Putamen (tissue), 1 donor: ENCODE data around the gene RBM6.
"Not testable (repeated sequence)": the region's sequence is repeated elsewhere in the genome, so short reads cannot be mapped to it uniquely, and the experiment has no call there.

Source experiments
- DNase-seq: peaks from one replicate; pipeline ENCODE4 v3.0.0-alpha.2; 2016; ENCODE audit warnings: low spot score

The RBM6 gene

DNA sequence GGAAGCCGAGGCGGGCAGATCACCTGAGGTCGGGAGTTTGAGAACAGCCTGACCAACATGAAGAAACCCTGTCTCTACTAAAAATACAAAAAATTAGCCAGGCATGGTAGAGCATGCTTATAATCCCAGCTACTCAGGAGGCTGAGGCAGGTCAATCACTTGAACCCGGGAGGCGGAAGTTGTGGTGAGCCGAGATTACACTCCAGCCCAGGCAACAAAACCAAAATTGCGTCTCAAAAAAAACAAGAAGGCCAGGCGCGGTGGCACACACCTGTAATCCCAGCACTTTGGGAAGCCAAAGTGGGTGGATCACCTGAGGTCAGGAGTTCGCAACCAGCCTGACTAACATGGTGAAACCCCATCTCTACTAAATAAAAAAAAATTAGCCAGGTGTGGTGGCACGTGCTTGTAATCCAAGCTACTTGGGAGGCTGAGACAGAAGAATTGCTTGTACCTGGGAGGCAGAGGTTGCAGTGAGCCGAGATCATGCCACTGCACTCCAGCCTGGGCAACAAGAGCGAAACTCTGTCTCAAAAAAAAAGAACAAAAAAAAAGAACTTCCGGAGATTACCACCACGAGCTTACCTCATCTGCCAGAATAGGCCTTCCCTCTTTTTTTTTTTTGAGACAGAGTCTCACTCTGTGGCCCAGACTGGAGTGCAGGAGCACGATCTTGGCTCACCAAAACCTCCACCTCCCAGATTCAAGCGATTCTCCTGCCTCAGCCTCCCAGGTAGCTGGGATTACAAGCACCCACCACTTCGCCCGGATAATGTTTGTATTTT is 22.0 kb upstream of the RBM6 start:
- DNase-seq = not testable (repeated sequence)

- DNase-seq = no peak
Measured at GRCh38 chr3:49924683-49925082, 15.3 kb upstream of the RBM6 start.

GRCh38 chr3:49925485-49925884 is 14.5 kb upstream of the RBM6 start:
- no peak for DNase-seq

DNA sequence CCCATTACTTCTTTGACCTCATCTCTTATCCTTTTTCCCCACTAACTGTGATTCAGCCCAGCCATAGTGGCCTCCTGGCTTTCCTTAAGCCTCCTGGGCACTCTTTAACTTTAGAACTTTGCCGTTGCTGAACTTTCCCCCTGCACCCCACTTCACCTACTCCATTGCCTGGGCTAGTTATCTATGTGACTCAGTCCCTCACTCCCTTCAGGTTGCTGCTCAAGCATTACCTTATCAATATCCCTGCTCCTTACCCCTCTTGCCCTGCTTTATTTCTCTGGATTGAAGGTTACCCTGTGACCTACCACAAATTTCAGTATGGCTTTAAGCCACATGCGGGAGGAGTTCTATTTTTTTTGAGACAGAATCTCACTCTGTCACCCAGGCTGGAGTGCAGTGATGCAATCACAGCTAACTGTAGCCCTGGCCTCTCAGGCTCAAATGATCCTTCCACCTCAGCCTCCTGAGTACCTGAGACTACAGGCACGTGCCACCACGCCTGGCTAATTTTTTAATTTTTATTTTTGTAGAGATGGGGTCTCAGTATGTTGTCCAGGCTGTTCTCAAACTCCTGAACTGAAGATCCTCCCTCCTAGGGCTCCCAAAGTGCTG is 13.7 kb upstream of the RBM6 start:
- DNase-seq = no peak

GRCh38 chr3:49927798-49928197 is 12.2 kb upstream of the RBM6 start:
- DNase-seq = no peak

DNA sequence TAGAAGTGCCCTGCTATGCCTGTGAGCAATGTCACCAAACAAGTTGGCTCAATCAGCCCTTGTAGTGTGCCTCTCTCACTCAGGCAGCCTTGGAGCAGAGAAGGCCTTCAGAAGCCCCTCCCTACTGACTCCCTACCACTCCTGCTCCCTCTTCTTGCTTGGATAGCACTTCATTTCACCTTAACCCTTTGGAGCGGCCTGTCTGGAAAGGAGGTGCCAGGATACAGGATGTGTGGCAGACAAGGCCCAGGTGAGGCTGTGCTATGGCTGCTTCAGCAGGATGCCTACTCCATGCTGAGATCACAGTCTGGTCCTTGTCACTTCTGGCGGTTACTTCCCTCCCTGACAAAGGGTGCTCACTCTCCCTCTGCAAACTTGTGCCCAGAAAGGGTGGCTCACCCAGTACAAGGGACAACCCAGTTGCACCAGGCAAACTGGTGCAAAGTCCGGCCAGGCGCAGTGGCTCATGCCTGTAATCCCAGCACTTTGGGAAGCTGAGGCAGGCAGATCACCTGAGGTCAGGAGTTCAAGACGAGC is 11.4 kb upstream of the RBM6 start:
- DNase-seq = no peak

GRCh38 chr3:49929291-49930167 is 10.4 kb upstream of the RBM6 start, which contains the start of gene MON1A:
Gene MON1A, minus strand, starts transcription at chr3:49929811. Its CDS starts 16,465 bp downstream, at chr3:49913346.
- peak; percentile 90 for DNase-seq

- DNase-seq = no peak
Measured at GRCh38 chr3:49930168-49930690, 9.7 kb upstream of the RBM6 start.

DNA sequence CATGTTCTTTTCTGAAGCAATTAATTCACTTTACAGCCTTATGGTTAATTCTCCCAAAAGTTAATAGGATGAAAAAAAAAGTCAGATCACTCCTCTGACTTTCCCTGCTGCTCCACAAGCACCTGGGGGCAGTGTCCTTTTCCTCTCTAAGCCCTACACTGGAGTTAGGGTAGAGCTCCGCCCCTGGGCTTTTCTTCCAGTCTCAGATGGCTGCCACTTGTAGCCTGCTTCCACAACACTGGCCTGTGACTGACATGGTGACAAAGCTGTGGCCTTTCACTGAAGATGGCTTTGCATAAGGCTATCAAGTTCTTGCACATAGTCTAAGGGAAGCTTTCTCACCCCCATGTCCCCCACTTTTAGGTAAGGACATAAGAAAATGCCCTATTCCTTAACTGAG is 9.0 kb upstream of the RBM6 start:
- DNase-seq = no peak

GRCh38 chr3:49932281-49932680 is 7.7 kb upstream of the RBM6 start:
- not testable (repeated sequence) for DNase-seq

DNA sequence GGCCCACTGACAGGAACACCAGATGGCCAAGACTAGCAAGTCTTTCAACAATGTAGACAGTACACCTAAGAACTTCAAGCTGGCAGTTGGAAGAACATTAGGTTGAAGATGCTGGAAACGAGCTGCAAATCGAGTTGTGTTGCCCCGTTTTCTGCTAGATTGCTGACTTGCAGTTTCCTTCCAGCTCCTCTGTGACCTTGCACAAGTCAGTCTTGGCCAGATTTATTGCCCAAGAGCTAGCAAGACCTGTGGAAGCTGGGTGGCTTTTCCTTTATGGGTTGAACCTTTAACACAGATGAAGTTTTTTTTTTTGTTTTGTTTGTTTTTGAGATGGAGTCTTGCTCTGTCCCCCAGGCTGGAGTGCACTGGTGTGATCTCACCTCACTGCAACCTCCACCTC is 2.9 kb upstream of the RBM6 start:
- DNase-seq = no peak

DNA sequence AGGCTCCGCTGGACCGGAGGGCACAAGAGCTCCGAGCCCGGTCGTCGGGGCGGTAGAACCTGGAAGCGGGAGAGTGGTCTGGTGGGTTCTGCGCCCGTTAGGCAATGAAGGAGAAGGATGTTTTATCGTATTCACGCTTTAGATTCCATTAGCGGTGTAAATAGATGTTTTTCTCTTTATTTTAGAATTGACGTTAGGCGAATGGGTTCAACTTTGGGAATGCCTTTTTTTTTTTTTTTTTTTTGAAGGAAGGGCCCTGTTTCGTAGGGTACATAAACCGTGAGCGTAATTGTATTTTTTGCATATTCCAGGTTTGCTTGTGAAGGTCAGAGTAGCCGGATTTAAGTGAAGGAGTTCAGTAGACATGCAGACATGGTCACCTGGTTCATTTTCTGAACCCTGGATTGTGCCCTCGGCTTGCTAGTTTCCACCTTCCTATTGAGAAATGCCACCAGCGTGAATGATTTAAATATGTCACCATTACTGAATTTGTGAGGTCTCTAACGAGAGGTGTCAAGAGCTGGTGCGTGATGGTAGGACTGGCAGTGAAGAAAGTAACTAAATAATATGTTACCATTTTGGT is 808 bp downstream of the RBM6 start:
- DNase-seq = no peak

- DNase-seq = no peak
Measured at GRCh38 chr3:49942651-49943050, 2.7 kb downstream of the RBM6 start.

DNA sequence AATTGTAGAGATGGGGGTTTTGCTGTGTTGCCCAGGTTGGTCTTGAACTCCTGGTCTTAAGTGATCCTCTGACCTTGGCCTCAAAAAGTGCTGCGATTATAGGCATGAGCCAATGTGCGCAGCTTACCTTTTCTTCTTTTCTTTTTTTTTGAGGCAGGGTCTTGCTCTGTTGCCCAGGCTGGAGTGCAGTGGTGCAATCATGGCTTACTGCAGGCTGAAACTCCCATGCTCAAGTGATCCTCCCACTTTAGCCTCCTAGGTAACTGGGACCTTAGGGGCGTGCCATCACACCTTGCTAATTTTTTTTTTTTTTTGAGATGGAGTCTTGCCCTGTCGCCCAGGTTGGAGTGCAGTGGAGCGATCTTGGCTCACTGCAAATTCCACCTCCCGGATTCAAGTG is 13.0 kb downstream of the RBM6 start:
- DNase-seq = no peak

DNA sequence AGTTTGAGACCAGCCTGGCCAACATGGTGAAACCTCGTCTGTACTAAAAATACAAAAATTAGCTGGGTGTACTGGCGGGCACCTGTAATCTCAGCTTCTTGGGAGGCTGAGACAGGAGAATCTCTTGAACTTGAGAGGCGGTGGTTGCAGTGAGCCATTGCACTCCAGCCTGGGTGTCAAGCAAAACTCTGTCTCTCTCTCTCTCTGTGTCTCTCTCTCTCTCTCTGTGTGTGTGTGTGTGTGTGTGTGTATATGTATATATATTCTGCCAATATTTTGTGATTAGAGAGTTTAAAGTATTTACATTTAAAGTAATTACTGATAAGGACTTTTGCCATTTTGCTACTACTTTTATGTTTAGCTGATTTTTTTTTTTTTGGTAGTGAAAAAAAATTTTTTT is 15.7 kb downstream of the RBM6 start:
- DNase-seq = no peak

DNA sequence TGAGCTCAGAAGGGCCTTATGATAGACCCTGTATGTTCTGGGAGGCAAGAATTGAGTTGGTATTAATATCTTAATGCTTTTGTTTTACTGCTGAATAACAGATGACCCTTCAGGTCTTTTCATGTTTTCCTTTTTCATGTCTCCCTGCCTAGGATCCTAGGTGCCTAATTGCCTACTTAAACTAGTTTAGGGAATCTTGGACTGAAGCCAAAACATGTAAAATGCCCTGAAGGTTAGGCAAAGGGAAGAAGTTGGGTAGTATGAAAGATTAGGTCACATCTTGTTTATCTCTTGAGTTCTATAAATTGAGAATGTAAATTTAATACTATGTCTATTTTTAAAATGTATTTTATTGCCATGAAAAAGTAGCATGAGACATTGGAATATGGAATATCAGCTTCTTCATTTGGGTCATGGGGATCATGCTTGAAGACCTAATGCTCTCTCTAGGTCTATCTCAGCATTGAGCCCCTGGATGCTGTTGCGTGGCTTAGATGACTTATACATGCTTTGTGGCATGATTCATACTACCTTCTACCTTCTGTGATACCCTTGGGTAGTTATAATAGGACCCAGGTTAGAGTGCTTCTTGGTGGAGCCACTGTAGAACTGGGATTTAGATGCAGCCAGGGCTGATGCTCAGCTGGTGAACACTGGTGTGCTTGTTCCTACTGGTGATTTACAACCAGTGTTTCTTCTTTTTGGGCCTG is 26.4 kb downstream of the RBM6 start:
- no peak for DNase-seq

- no peak for DNase-seq
Measured at GRCh38 chr3:49967291-49967690, 27.3 kb downstream of the RBM6 start.

DNA sequence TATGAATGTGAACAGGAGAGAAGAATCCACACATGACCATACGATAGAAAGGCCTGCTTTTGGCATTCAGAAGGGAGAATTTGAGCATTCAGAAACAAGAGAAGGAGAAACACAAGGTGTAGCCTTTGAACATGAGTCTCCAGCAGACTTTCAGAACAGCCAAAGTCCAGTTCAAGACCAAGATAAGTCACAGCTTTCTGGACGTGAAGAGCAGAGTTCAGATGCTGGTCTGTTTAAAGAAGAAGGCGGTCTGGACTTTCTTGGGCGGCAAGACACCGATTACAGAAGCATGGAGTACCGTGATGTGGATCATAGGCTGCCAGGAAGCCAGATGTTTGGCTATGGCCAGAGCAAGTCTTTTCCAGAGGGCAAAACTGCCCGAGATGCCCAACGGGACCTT is 28.4 kb downstream of the RBM6 start:
- no peak for DNase-seq

DNA sequence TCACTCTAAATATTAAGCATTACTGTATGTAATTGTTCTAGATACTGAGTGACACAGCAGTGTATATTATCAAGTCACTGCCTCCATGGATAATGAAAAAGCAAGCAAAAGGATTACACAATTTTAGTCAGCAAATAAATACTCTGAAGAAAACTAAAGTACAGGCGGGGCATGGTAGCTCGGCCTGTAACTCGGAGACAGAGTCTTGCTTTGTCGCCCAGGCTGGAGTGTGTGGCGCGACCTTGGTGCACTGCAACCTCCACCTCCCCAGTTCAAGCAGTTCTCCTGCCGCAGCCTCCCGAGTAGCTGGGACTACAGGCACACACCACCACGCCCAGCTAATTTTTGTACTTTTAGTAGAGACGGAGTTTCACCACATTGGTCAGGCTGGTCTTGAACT is 32.7 kb downstream of the RBM6 start:
- DNase-seq = no peak

DNA sequence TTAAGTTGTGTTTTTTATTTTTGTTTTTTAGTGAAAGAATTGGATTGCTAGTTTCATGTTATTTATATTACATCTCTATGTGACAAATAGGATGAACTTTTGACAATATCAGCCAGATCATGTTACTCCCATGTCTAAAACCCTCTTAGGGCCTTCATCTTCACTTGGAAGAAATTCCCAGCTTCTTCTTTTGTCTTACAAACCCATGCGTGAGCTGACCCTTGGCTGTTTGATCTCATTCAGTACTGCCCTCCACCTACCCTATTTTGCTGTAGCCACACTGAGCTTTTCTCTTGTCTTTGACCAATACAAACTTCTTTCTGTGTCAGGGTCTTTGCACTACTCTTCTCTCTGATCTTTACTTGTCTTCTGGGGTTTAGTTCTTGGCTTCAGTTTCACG is 37.0 kb downstream of the RBM6 start:
- no peak for DNase-seq

DNA sequence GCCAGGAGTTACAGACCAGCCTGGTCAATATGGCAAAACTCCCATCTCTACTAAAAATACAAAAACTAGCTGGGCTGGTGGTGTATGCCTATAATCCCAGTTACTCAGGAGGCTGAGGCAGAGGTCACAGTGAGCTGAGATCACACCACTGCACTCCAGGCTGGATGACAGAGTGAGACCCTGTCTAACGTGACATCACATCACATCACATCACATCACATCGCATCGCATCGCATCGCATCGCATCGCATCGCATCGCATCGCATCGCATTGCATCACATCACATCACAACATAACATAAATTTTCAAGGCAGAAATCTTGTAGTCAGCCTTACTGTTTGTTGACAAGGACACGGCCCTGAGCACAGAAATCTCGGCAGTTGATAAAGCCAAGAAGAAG is 44.4 kb downstream of the RBM6 start:
- no peak for DNase-seq
